SKM-1 (cell line): ENCODE results near the gene RREB1.

ENCODE experiments used
- DNase-seq: peaks from one replicate; lab custom pipeline; 2025; ENCODE audit not compliant: unreplicated experiment; lab: John Stamatoyannopoulos, UW

Gene RREB1

DNA sequence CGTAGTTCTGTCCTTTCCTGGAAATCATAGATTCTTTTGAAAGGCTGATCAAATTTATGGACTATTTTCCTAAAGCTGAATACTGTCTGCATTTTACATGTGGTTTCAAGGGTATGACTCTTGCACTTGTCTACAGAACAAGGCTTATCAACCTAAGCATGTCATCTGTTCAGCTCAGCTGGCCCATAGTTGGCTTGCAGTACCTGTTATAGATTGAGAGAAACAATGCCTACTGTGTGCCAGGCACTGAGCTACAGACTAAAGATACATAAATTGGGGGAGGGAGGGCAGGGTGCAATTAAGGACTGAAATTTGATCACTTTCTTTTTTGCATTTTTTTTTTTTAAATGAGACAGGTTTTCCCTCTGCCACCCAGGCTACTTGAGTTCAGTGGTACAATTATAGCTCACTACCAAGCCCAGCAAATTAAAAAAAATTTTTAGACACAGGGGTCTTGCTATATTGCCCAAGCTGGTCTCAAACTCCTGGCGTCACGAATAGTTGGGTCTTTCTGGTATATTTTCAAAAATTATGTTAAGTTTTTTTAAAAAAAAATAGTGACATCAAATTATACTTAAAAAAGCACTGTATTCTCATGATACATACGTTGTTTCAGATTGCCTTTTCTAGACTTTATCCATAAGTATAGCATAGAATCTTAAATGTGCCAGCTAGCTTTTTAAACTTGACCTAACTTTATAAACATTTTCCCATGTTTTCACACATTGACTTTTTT is 52.2 kb downstream of the RREB1 start:
- DNase-seq = no peak

GRCh38 chr6:7161253-7161623 is 53.5 kb downstream of the RREB1 start:
- DNase-seq = no peak

DNA sequence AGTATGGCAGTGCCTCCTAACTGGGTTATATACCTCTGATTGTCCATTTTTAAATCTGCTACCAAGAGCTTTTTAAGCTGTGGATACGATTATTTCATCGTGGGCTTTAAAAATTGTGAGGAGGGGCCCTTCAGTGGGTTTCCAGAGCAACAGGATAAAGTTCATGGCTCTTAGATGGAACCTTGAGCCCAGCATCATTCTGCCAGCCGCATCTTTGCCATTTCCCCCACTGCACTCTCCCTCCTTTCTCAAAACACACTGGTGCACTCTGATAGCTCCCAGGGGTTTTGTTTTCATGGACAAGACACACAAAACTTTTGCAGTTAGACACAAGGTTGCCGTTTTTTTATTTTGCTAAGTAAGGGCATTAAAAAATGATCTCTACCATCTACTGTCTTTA is 54.1 kb downstream of the RREB1 start:
- DNase-seq = no peak

DNA sequence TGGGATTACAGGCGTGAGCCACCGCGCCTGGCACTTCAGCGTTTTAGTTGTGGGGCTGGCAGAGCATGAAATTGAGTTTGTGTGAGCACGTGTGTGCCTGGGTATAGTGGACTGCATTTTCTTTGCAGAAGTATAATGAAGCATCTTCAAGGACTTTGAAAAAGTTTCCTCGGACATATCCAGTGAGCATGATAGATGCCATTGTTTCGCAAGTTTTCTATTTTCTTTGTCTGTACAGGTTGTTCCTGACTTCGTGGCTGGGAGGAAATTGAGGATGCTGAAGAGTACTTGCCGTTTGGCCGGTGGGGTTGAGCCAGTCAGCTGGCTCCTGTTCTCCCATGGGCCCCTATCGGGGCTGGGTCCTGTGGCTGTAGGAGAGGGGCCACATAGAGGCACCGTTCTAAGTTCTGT is 55.9 kb downstream of the RREB1 start:
- DNase-seq = no peak

DNA sequence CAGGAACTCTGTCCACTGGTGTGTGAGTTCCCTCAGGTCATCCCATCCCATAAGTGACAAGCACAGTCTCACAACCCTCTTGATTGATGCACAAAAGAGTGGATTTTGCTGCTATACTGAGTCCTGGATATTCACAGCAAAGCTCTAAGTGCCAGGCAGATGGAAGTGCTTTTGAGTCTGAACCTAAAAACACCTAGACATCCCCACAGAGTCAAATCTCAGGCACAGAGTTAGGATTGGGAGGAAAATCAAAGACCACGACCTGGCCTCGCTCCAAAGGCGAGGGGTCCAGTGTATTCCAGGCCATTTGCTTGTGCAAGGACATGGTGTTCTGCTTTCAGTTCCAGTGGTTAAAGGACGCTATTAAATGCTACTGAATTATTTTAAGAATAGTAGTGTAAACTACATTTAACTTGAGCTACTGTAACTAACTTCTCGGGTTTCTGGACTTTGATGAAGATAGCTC is 56.8 kb downstream of the RREB1 start:
- no peak for DNase-seq

DNA sequence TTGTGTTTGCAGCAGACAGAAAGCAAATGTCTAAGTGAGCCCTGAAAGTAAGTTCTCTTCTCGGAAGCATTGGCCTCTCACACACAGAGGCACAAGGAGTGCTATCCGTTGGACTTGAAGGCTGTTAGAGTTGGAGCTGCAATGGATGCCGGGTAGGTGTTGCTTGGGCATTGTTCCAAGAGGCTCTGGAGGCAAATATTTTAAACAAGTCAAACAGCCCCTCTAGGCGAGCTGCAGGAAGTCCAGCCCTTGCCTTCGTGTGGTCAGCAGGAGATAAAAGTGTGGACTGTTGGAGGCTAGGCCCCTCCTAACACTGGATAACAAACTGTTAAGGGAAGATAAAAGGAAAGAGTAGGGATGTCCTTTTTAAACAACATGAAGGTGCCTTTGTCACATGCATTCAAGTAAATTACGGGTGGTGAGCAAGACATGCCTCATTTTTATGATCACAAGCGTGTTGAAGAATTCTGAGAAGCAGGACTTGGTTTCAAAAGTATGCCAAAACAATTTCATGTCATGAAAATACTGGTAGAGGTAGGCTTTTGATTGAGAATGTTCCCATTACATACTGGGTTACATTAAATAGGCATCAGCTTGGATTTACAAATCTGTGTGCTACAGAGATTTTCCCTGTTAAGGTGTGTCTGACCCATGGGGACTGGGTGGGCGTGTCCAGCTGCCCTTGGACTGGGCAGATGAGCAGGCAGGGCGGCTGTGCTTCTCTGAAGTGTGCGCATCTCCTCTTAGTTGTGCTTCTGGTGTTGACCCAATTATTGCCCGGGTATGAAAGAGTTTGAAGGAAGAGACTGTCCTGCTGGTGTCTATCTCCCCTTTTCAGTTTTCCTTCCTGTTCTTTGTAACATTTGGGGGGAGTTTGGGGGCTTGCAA is 57.5 kb downstream of the RREB1 start:
- DNase-seq = no peak

- DNase-seq = no peak
These were observed 58.1 kb downstream of the RREB1 start for GRCh38 chr6:7165890-7166267.

GRCh38 chr6:7166410-7167293 is 58.9 kb downstream of the RREB1 start:
- DNase-seq = peak; percentile 73

- no peak for DNase-seq
These were observed 61.5 kb downstream of the RREB1 start for GRCh38 chr6:7169296-7169721.

GRCh38 chr6:7170117-7170732 is 62.5 kb downstream of the RREB1 start:
- DNase-seq = no peak

DNA sequence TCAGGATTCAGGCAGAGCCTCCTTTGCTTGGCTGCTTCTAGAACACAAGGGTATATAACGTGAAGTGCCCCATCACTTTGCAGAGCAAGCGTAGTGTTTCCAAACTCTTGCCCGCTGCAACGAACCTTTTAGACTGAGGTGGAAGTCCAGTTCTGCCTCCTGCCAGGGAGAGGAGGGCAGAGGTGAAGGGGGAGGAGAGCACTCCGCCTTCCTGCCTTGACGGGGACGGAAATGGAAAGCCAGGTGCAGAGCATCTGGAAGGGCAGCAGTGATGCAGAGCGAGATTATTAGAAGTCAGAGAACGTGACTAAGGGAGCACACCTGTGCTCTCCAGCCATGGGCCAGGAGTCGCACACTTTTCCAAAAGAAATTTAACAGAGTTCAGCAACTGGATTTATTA is 63.4 kb downstream of the RREB1 start:
- no peak for DNase-seq

DNA sequence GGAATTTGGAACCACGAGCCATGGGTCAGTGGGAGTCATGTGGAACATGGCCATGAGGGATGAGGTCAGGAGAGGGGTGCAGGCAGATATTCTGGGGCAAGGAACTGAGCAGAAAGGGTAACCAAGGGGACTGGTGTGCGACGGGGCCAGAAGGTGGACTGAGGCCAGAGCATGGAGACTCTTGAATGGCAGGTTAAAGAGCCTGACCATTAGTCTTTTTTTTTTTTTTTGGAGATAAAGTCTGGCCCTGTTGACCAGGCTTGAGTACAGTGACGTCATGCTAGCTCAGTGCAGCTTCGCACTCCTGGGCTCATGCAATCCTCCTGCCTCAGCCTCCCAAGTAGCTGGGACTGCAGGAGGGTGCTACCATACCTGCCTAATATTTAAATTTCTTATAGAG is 64.0 kb downstream of the RREB1 start:
- DNase-seq = no peak

GRCh38 chr6:7172649-7173048 is 64.9 kb downstream of the RREB1 start:
- DNase-seq = no peak

GRCh38 chr6:7173843-7174503 is 66.2 kb downstream of the RREB1 start:
- no peak for DNase-seq

GRCh38 chr6:7175462-7175861 is 67.7 kb downstream of the RREB1 start:
- DNase-seq = no peak

GRCh38 chr6:7176208-7176607 is 68.4 kb downstream of the RREB1 start:
- no peak for DNase-seq

DNA sequence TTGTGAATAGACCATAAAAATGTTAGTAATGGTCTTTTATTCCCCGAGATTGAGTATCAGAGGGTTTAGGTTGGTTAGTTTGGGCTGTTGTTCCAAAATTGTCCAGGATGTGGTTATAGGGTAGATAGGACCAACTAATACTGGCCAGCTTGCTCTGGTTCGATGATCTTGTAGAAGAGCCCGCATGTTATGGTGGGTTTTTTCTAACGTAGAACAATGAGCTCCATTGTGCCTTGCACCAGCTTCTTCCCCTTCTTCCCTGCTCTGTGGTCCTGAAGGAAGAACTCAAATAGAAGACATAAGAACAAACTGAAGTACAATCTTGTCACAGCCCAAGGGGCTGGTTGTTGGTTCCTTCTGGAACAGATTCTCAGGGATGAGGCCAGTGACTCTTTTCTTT is 70.5 kb downstream of the RREB1 start:
- DNase-seq = no peak

DNA sequence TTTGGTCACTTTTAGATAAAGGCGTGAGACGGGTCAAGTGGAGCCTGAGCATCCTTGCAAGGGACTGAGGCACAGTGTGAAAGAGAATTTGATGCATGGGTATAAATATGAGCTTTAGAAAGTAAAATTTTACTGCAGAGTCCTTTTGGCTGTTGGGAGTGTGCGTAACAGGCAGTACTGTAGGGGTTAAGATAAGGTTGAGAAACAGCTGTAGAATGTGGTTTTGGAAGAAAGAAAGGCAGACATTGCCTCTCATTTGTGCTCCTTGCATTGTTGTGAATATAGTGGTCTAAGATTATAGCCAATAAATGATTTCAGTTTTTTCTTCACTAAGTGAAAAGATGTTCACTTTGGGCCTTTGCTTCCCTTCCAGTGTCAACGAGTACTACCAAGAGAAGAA is 73.0 kb downstream of the RREB1 start:
- no peak for DNase-seq

GRCh38 chr6:7183707-7184106 is 75.9 kb downstream of the RREB1 start:
- DNase-seq = no peak

DNA sequence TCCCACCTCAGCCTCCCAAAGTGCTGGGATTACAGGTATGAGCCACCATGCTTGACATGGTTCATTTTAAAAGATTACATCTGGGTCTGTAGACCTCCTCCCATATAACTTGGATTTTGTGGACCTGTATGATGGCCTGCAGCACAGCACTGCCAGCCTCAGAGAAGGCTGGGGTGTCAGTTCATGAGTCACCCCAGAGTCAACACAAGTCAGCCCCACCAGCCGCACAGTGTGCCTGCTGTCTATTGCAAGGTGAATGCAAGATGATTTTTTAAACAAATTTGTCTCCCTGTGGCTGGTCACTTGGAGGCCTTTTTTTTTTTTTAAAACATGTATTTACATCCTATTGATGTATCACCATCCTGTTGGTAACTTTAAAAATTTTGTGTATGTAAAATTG is 76.7 kb downstream of the RREB1 start:
- DNase-seq = no peak
